Mesothelial cell of epicardium (in vitro differentiated cells): Measurements from ENCODE around the gene BDH1. TPM values are rescaled to one million over a fixed set of nuclear protein-coding genes. Genes with fewer than 3 reads are reported as not detected.
"Not testable (repeated sequence)": the region's sequence is repeated elsewhere in the genome, so short reads cannot be mapped to it uniquely, and the experiment has no call there.

Source experiments
- DNase-seq, 2 experiments: peaks; one replicate each; pipeline ENCODE4 v3.0.0; 2021; ENCODE audit warnings: low spot score in 2 of 2; ENCODE audit not compliant: unreplicated experiment in 2 of 2
- H3K27ac Mint-ChIP-seq: 2 replicates; pipeline ENCODE4 v1.8.0; 2021; ENCODE audit warnings: mixed read lengths
- H3K27me3 Mint-ChIP-seq: 2 replicates; pipeline ENCODE4 v1.8.0; 2021; ENCODE audit warnings: low read depth, mixed read lengths
- H3K36me3 Mint-ChIP-seq: 2 replicates; pipeline ENCODE4 v1.8.0; 2021; ENCODE audit warnings: mixed read lengths
- H3K4me1 Mint-ChIP-seq: 2 replicates; pipeline ENCODE4 v1.8.0; 2021; ENCODE audit warnings: mixed read lengths
- H3K4me3 Mint-ChIP-seq: 2 replicates; pipeline ENCODE4 v1.8.0; 2021; ENCODE audit warnings: mild to moderate bottlenecking, moderate library complexity, mixed read lengths
- H3K9me3 Mint-ChIP-seq: 2 replicates; pipeline ENCODE4 v1.8.0; 2021; ENCODE audit warnings: mixed read lengths
- CTCF ChIP-seq: fragments of 200-600 bp; sonication (generic); IDR thresholded peaks from one replicate; pipeline ENCODE4 v1.5.0; 2021; ENCODE audit warnings: antibody characterized with exemption; ENCODE audit not compliant: unreplicated experiment
- total RNA-seq: library from RNA; stranded (reverse); gene quantifications from 3 replicates; pipeline ENCODE4 v1.2.1, GENCODE V29; 2021

Gene BDH1, protein sequence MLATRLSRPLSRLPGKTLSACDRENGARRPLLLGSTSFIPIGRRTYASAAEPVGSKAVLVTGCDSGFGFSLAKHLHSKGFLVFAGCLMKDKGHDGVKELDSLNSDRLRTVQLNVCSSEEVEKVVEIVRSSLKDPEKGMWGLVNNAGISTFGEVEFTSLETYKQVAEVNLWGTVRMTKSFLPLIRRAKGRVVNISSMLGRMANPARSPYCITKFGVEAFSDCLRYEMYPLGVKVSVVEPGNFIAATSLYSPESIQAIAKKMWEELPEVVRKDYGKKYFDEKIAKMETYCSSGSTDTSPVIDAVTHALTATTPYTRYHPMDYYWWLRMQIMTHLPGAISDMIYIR
- total RNA-seq: 14.0 to 14.9 TPM (median 14.7 TPM) in 3 replicates

DNA sequence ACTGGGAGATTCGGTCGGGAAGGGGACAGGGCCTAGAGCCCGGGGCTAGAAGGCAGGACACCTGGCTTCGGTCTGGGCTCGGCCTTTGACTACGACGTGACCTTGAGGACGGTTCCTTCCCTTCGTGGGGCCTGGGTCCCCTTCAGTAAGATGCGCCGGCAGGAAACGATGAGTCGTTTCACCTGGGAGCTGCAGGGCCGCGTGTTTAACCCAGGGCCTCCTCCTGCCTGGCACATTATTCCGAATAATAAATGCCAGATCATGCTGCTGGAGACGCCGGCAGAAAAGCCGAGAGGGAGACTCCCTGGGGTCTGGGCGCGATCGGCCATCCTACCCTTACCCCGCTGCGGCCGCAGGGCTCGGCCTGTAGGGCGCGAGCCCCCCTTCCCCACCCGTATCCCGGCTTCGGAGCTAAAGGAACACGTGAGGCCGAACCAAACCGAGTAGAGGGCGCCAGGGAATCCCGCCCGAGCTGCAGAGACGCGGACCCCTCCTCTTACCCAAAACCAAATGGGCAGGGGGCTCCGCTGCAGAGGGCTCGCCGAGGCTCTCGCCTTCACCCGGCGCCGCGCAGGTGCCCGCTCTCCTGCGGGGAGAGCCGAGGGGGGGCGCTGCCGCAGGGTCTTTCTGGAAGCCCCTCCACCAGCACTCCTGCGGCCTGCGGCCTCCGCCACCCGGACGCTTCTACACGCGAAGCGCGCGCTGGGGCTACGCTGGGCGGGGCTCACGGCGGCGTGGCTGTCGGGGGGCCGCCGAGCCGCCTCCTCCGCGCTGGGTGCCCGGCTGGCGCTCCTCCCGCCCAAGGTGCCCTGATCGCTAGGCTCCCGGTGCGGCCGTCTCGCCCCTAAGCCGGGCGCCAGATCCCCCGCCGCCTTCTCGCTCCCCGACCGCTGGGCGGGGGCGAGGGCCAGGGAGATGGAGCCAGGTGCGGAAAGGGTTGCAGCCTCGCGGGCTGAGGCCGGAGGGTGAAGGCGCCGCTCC, at the start of gene BDH1:
TSS of gene BDH1 (minus strand) at position 688 of the 981 bp plus-strand sequence. CDS start 9,525 bp downstream, outside the sequence.
- H3K9me3 Mint-ChIP-seq: no peaks in the 10 kb centered on the region
- TF ChIP-seq CTCF: no peak
- peaks cover 6% of the 10 kb centered on the region for H3K4me1 Mint-ChIP-seq
- peaks cover 34% of the 10 kb centered on the region for H3K27me3 Mint-ChIP-seq
- no peaks in the 10 kb centered on the region for H3K36me3 Mint-ChIP-seq
- peak; percentile 33 to 62 for DNase-seq
- peak within 1 kb of the TSS; percentile 90 for H3K27ac Mint-ChIP-seq
- peak within 1 kb of the TSS; percentile 75 for H3K4me3 Mint-ChIP-seq

GRCh38 chr3:197603317-197603933, 47.7 kb upstream of the BDH1 start:
- Mint-ChIP-seq H3K27ac (no peak overlapping the region), H3K4me1 (peaks cover 5% of the 10 kb centered on the region), H3K9me3 (peaks cover 11% of the 10 kb centered on the region), H3K4me3 (no peak overlapping the region), H3K36me3 (peaks cover 44% of the 10 kb centered on the region), H3K27me3 (peaks cover 1% of the 10 kb centered on the region)
- DNase-seq: no peak
- TF ChIP-seq CTCF: no peak

DNA sequence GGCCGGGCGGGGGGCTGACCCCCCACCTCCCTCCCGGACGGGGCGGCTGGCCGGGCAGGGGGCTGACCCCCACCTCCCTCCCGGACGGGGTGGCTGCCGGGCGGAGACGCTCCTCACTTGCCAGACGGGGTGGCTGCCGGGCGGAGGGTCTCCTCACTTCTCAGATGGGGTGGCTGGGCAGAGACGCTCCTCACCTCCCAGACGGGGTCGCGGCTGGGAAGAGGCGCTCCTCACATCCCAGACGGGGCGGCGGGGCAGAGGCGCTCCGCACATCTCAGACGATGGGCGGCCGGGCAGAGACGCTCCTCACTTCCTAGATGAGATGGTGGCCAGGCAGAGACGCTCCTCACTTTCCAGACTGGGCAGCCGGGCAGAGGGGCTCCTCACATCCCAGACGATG, 46.6 kb upstream of the BDH1 start:
- H3K27ac Mint-ChIP-seq, DNase-seq, H3K27me3 Mint-ChIP-seq, H3K4me3 Mint-ChIP-seq: not testable (repeated sequence)
- Mint-ChIP-seq H3K4me1 (peaks cover 12% of the 10 kb centered on the region), H3K9me3 (peaks cover 11% of the 10 kb centered on the region), H3K36me3 (peaks cover 34% of the 10 kb centered on the region)

DNA sequence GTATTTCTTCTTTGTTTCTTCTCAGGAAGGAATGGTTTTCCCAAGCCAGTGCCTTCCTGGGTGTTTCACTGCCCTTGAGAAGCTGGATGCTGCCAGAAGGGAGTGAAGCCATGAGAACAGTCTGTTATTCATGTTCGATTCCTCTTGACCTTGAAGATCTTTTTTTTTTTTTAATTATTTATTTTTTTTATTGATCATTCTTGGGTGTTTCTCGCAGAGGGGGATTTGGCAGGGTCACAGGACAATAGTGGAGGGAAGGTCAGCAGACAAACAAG, 45.7 kb upstream of the BDH1 start:
- H3K4me1 Mint-ChIP-seq: peaks cover 13% of the 10 kb centered on the region
- H3K27me3 Mint-ChIP-seq, H3K4me3 Mint-ChIP-seq, H3K27ac Mint-ChIP-seq, DNase-seq: not testable (repeated sequence)
- H3K9me3 Mint-ChIP-seq: peaks cover 11% of the 10 kb centered on the region
- peaks cover 29% of the 10 kb centered on the region for H3K36me3 Mint-ChIP-seq

DNA sequence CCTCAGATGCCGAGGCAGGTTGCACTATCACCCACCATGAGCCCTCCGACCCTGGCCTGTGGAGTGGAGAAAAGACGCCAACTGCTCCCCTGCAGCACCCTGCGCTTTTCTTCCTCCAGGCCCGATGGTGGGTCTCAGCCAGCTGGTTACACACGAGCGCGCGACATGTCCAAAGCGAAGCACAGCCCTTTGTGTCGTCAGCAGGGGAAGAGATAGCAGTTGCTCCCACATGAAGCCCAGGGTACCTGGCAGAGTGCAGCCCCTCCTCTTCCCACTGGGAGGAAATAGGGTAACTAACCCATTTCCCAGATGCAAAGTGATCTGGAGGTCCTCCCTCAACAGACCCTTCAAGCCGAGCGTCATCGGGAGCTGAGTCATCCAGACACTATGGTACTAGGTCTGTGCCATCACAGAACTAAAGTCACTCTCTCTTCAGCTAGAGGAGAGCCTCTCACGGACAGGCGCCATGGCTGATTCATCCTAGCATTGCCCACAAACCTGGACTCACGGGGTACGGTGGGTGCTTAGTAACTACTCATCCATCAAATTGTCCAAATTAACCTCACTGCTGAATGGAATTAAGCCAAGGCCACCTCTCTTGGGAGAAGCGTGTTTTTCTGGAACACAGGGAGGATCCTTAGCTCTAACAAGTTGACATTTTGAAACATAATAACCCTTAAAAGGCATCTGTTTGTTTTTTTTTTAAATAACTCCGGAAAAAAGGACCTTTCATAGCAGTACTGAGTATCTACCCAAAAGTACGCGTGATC, 45.2 kb upstream of the BDH1 start:
- H3K36me3 Mint-ChIP-seq: peaks cover 27% of the 10 kb centered on the region
- H3K4me3 Mint-ChIP-seq: no peak overlapping the region
- TF ChIP-seq CTCF: no peak
- peaks cover 11% of the 10 kb centered on the region for H3K9me3 Mint-ChIP-seq
- peaks cover 13% of the 10 kb centered on the region for H3K4me1 Mint-ChIP-seq
- H3K27me3 Mint-ChIP-seq: peaks cover 1% of the 10 kb centered on the region
- H3K27ac Mint-ChIP-seq: no peak overlapping the region
- no peak for DNase-seq

- peak; percentile 40 to 75 for DNase-seq
- peaks cover 9% of the 10 kb centered on the region for H3K9me3 Mint-ChIP-seq
- no peak overlapping the region for H3K27ac Mint-ChIP-seq
- H3K4me3 Mint-ChIP-seq: peak overlapping the region; percentile 13
- peaks cover 1% of the 10 kb centered on the region for H3K27me3 Mint-ChIP-seq
- peaks cover 17% of the 10 kb centered on the region for H3K36me3 Mint-ChIP-seq
- peak; percentile 85 for TF ChIP-seq CTCF
- H3K4me1 Mint-ChIP-seq: peaks cover 13% of the 10 kb centered on the region
Observed at GRCh38 chr3:197599089-197599765, 43.5 kb upstream of the BDH1 start.
